ENCODE results near the gene CGN. TPM values are rescaled to one million over a fixed set of nuclear protein-coding genes. Genes with fewer than 3 reads are reported as not detected.

CGN gene
- total RNA-seq = 1.7 and 5.8 TPM in 2 replicates

DNA sequence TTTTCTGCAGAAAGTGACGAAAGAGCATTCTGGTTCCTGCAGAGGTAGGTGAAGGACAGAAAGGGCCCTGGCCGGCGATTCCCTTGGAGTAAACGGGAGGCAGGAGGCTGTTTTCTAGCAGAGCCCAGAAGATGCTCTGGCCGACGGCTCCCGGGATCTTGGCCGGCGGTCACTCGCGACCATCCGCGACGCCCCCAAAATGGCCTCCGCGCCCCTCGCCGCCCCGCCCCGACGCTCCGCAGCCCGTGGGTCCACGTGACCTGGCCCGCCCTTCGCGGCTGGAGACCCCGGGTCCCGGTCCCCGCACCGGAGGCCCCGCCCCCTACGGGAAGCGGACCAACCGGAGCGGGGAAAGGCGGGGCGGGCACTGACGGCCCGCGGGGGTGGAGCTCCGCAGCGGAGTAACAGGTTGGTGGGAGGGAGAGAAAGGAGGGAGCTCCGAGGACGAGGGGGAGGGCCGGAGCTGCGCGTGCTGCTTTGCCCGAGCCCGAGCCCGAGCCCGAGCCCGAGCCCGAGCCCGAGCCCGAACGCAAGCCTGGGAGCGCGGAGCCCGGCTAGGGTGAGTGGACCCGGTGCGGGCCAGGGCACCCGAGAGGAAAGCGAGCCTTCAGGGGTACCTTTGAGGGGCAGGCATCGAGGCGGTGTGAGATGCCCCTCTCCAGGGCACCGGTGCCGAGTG is at the start of gene CGN:
Gene CGN, plus strand, starts transcription at position 431 of the 679 bp plus-strand sequence. CDS start 7,133 bp downstream, outside the sequence.

DNA sequence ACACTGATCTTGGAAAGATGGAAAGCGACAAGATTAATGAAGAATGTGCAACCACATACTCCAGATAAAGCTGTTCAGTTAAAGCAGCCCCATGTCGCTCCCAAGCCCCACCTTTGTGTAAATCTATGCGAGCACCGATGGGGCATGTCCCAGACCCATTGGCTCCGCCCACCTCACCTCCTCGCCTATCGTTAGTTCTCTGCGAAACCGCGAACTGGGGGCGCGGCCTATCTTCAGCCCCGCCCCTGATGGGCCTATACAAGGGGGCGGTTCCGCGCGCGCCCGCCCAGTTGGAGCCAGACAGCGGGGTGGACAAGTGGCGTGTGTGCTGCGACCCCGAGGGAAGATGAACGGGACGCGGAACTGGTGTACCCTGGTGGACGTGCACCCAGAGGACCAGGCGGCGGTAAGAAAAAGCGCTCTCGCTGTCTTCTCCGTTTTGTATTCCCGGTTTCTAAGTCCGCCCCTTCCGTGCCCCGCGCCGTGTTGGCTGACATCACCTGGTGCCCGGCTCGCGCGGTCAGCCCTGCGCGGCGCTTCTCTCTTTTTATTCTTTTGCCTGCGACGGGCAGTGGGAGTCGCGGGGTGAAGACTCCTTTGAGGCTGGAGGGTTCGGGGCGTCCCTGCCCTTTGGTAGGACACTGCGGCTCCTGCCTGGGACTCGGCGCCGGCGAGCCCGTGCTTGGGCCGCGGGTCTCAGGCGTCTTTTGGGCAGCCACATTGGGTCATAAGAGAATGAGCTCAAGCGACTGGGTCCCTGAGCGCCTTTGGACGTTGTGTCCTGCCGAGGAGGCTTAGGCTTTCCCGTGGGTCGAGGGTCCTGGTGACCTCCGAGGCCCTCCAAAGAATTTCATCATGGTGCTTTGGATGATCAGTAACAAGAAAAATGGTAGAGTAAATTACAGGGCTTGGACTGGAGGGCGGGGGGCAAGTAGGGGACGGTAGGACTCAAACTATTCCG is 29.1 kb downstream of the CGN start, which contains the start of gene TUFT1:
Gene TUFT1, plus strand, starts transcription at position 289 of the 961 bp plus-strand sequence. Its CDS starts 58 bp downstream, at position 347.

Other genes starting within 250 kb of the CGN start
- 12.3 and 17.9 TPM in 2 replicates for gene ZNF687, start 229.1 kb upstream of the CGN start, total RNA-seq
- 27.7 and 51.7 TPM in 2 replicates for gene PI4KB, start 184.0 kb upstream of the CGN start, total RNA-seq
- 11.3 and 37.7 TPM in 2 replicates for gene RFX5, start 164.1 kb upstream of the CGN start, total RNA-seq
- 1.0 and 2.7 TPM in 2 replicates for gene SELENBP1, start 138.7 kb upstream of the CGN start, total RNA-seq
- 210 and 365 TPM in 2 replicates for gene PSMB4, start 111.8 kb upstream of the CGN start, total RNA-seq
- gene POGZ, start 51.9 kb upstream of the CGN start, total RNA-seq = 7.2 and 28.2 TPM in 2 replicates
- 58.3 and 135 TPM in 2 replicates for gene TUFT1, start 28.9 kb downstream of the CGN start, total RNA-seq
- gene SNX27, start 100.7 kb downstream of the CGN start, total RNA-seq = 28.7 and 56.9 TPM in 2 replicates
- gene CELF3, start 205.4 kb downstream of the CGN start, total RNA-seq = not detected in 2 replicates
- gene RIIAD1, start 210.1 kb downstream of the CGN start, total RNA-seq = not detected in 2 replicates

Measured in nasal cavity respiratory epithelium epithelial cell of viscerocranial mucosa (primary cell).